GM21447 (cell line): ENCODE measurements around the gene LORICRIN.

Experiments used
- ATAC-seq: cut with Tn5 transposase; IDR thresholded peaks from one replicate; pipeline ENCODE4 v1.9.1; 2021; ENCODE audit not compliant: unreplicated experiment

LORICRIN gene

GRCh38 chr1:153248176-153248879, 11.2 kb upstream of the LORICRIN start:
- ATAC-seq, result no peak

GRCh38 chr1:153250166-153250565, 9.3 kb upstream of the LORICRIN start:
- ATAC-seq, result no peak

GRCh38 chr1:153251087-153251486, 8.4 kb upstream of the LORICRIN start:
- ATAC-seq, result no peak

GRCh38 chr1:153251562-153251961, 7.9 kb upstream of the LORICRIN start:
- no peak for ATAC-seq

- no peak for ATAC-seq
Observed at GRCh38 chr1:153251988-153252387, 7.5 kb upstream of the LORICRIN start.

GRCh38 chr1:153253076-153253475, 6.4 kb upstream of the LORICRIN start:
- no peak for ATAC-seq

GRCh38 chr1:153253693-153254092, 5.8 kb upstream of the LORICRIN start:
- no peak for ATAC-seq

GRCh38 chr1:153260585-153261280, 1.2 kb downstream of the LORICRIN start:
- no peak for ATAC-seq

GRCh38 chr1:153261281-153262069, 2.0 kb downstream of the LORICRIN start:
- ATAC-seq, result no peak

GRCh38 chr1:153262070-153262366, 2.5 kb downstream of the LORICRIN start:
- ATAC-seq, result no peak

GRCh38 chr1:153262462-153263157, 3.1 kb downstream of the LORICRIN start:
- ATAC-seq, result no peak

- ATAC-seq, result no peak
Observed at GRCh38 chr1:153265457-153265856, 6.0 kb downstream of the LORICRIN start.

GRCh38 chr1:153271711-153272110, 12.2 kb downstream of the LORICRIN start:
- ATAC-seq, result no peak

GRCh38 chr1:153272186-153272585, 12.7 kb downstream of the LORICRIN start:
- no peak for ATAC-seq

GRCh38 chr1:153277852-153278251, 18.4 kb downstream of the LORICRIN start:
- ATAC-seq, result no peak

- ATAC-seq, result no peak
Observed at GRCh38 chr1:153288634-153289275, 29.3 kb downstream of the LORICRIN start.

GRCh38 chr1:153291514-153291913, 32.0 kb downstream of the LORICRIN start:
- no peak for ATAC-seq

GRCh38 chr1:153292185-153292584, 32.7 kb downstream of the LORICRIN start:
- ATAC-seq, result no peak

- no peak for ATAC-seq
Observed at GRCh38 chr1:153292740-153293479, 33.4 kb downstream of the LORICRIN start.

GRCh38 chr1:153293480-153293775, 33.9 kb downstream of the LORICRIN start:
- ATAC-seq, result no peak
